ENCODE results near the gene FOLR1. TPM values are rescaled to one million over a fixed set of nuclear protein-coding genes. Genes with fewer than 3 reads are reported as not detected.

FOLR1 gene
- polyA plus RNA-seq, 1 of the 3 experiments (the other 2 are of a cell fraction) = not detected

GRCh38 chr11:72245263-72245816 lies 53.4 kb downstream of the FOLR1 start:
- H3K27ac ChIP-seq (ENCODE audit: low read depth in 2 of 2, low read length in 1 of 2) = peak overlapping the region in 1 of 2 experiments; percentile 79; a peak in 2 of 4 replicates
- H3K9me2 ChIP-seq = no peaks in the 10 kb centered on the region
- peaks cover 24% of the 10 kb centered on the region for H3K79me2 ChIP-seq (ENCODE audit: insufficient read depth)
- H3K4me1 ChIP-seq (ENCODE audit: control insufficient read depth in 1 of 2, insufficient read depth in 2 of 2, low read depth in 1 of 2, low read length in 1 of 2) = peaks cover 4 to 10% of the 10 kb centered on the region in 2 experiments; a peak in 1 of 4 replicates
- H3K9me3 ChIP-seq = no peaks in the 10 kb centered on the region
- H3F3A ChIP-seq (replicated peaks; ENCODE audit: insufficient read depth) = peaks cover 12% of the 10 kb centered on the region
- H3K36me3 ChIP-seq (replicated peaks in 1 of 2; ENCODE audit: control insufficient read depth in 1 of 2, insufficient read depth in 2 of 2, low read length in 1 of 2) = peaks cover 3 to 5% of the 10 kb centered on the region in 2 experiments
- CTCF ChIA-PET = interaction anchor here (0.8 to 19.7 kb wide), 13 partner anchors 9 to 203 kb away, joined by 3 to 314 read pairs (median 3); no protein-coding TSS in a partner anchor
- H2AFZ ChIP-seq (ENCODE audit: low read depth) = no peak overlapping the region
- peak overlapping the region in 1 of 2 experiments; percentile 83; a peak in 1 of 4 replicates for H3K4me3 ChIP-seq (ENCODE audit: low read depth in 2 of 2, low read length in 1 of 2)
- POLR2A ChIA-PET = interaction anchor here (0.6 to 15.5 kb wide), 10 partner anchors 12 to 185 kb away, joined by 3 to 880 read pairs (median 62); no protein-coding TSS in a partner anchor
- no peaks in the 10 kb centered on the region; the same call in 1 of the 2 replicates for H3K27me3 ChIP-seq (ENCODE audit: insufficient read depth)
- H3K9ac ChIP-seq = no peak overlapping the region
- TF ChIP-seq GATA2 (CRISPR knock-in tag; IDR thresholded peaks at IDR 0.05) (no peak), CTCF (IDR thresholded peaks at IDR 0.05) (no peak), RAD21 (IDR thresholded peaks at IDR 0.05; ENCODE audit: low read length) (no peak), EP300 (IDR thresholded peaks at IDR 0.05; ENCODE audit: borderline replicate concordance in 1 of 2, low read depth in 1 of 2, low read length in 1 of 2) (no peak), TEAD4 (IDR thresholded peaks at IDR 0.05; ENCODE audit: borderline replicate concordance, insufficient read depth) (no peak), NRF1 (IDR thresholded peaks at IDR 0.05; ENCODE audit: low read depth, low read length) (no peak), CHD2 (IDR thresholded peaks at IDR 0.05; ENCODE audit: low read length, partially characterized antibody) (no peak), MEF2A (IDR thresholded peaks at IDR 0.05; ENCODE audit: borderline replicate concordance, low read depth) (no peak), REST (IDR thresholded peaks at IDR 0.05; ENCODE audit: low read depth, low read length) (no peak), GABPA (IDR thresholded peaks at IDR 0.05; ENCODE audit: low read depth) (no peak), RFX5 (IDR thresholded peaks at IDR 0.05; ENCODE audit: low read length) (no peak), FOXJ3 (CRISPR knock-in tag; IDR thresholded peaks at IDR 0.05) (no peak)
- no peak overlapping the region for H3K4me2 ChIP-seq
- 93% methylated on average over 16 of the region's 19 CpGs for WGBS (ENCODE audit: low lambda C conversion rate)
- H4K20me1 ChIP-seq (ENCODE audit: insufficient read depth) = no peaks in the 10 kb centered on the region; the same call in 1 of the 2 replicates
- DNase-seq = no peak

Other genes with a start within 250 kb of the FOLR1 start
- 5.0 and 6.8 TPM in 2 replicates for gene IL18BP, start 193.2 kb upstream of the FOLR1 start, polyA plus RNA-seq (2012; rRNA removed)
- gene NUMA1, start 111.6 kb upstream of the FOLR1 start, polyA plus RNA-seq (2012; rRNA removed) = 111 TPM in 2 replicates
- 7.3 and 8.0 TPM in 2 replicates for gene LRRC51, start 111.3 kb upstream of the FOLR1 start, polyA plus RNA-seq (2012; rRNA removed)
- gene LAMTOR1, start 88.8 kb upstream of the FOLR1 start, polyA plus RNA-seq (2012; rRNA removed) = 128 and 129 TPM in 2 replicates
- not detected in 2 replicates for gene TOMT, start 86.2 kb upstream of the FOLR1 start, polyA plus RNA-seq (2012; rRNA removed)
- 85.6 and 92.3 TPM in 2 replicates for gene ANAPC15, start 79.4 kb upstream of the FOLR1 start, polyA plus RNA-seq (2012; rRNA removed)
- gene FOLR3, start 56.4 kb upstream of the FOLR1 start, polyA plus RNA-seq (2012; rRNA removed) = not detected in 2 replicates
- not detected in 2 replicates for gene FOLR2, start 24.7 kb downstream of the FOLR1 start, polyA plus RNA-seq (2012; rRNA removed)
- gene INPPL1, start 32.6 kb downstream of the FOLR1 start, polyA plus RNA-seq (2012; rRNA removed) = 123 and 138 TPM in 2 replicates
- gene PHOX2A, start 52.0 kb downstream of the FOLR1 start, polyA plus RNA-seq (2012; rRNA removed) = 65.0 and 75.6 TPM in 2 replicates
- gene CLPB, start 242.4 kb downstream of the FOLR1 start, polyA plus RNA-seq (2012; rRNA removed) = 29.0 and 33.7 TPM in 2 replicates